DMS53 treated with DMSO at 0.1 percent for 48 hours (cell line): ENCODE data around the gene TSHZ1.
"Not testable (repeated sequence)": the region's sequence is repeated elsewhere in the genome, so short reads cannot be mapped to it uniquely, and the experiment has no call there.

Experiments used
- DNase-seq: peaks from one replicate; lab custom pipeline; 2025; ENCODE audit not compliant: unreplicated experiment; lab: John Stamatoyannopoulos, UW

TSHZ1 gene

GRCh38 chr18:75304678-75305557 lies 94.3 kb downstream of the TSHZ1 start:
- no peak for DNase-seq

GRCh38 chr18:75305984-75306383 lies 95.4 kb downstream of the TSHZ1 start:
- no peak for DNase-seq

- DNase-seq, result no peak
These were observed 96.9 kb downstream of the TSHZ1 start for GRCh38 chr18:75307530-75307929.

- no peak for DNase-seq
These were observed 99.0 kb downstream of the TSHZ1 start for GRCh38 chr18:75309564-75309963.

GRCh38 chr18:75314117-75314516 lies 103.5 kb downstream of the TSHZ1 start:
- no peak for DNase-seq

- DNase-seq, result no peak
These were observed 104.0 kb downstream of the TSHZ1 start for GRCh38 chr18:75314606-75315005.

GRCh38 chr18:75316223-75316622 lies 105.6 kb downstream of the TSHZ1 start:
- DNase-seq, result no peak

- no peak for DNase-seq
These were observed 106.2 kb downstream of the TSHZ1 start for GRCh38 chr18:75316826-75317225.

GRCh38 chr18:75317300-75317699 lies 106.7 kb downstream of the TSHZ1 start:
- DNase-seq, result no peak

- DNase-seq, result no peak
These were observed 107.1 kb downstream of the TSHZ1 start for GRCh38 chr18:75317703-75318102.

- DNase-seq, result no peak
These were observed 109.3 kb downstream of the TSHZ1 start for GRCh38 chr18:75319905-75320304.

- DNase-seq, result no peak
These were observed 109.9 kb downstream of the TSHZ1 start for GRCh38 chr18:75320506-75320905.

GRCh38 chr18:75321431-75321830 lies 110.8 kb downstream of the TSHZ1 start:
- DNase-seq, result no peak

- no peak for DNase-seq
These were observed 111.6 kb downstream of the TSHZ1 start for GRCh38 chr18:75322206-75322605.

GRCh38 chr18:75323821-75324585 lies 113.4 kb downstream of the TSHZ1 start:
- DNase-seq, result no peak

GRCh38 chr18:75324686-75325257 lies 114.2 kb downstream of the TSHZ1 start:
- DNase-seq, result no peak

- not testable (repeated sequence) for DNase-seq
These were observed 119.2 kb downstream of the TSHZ1 start for GRCh38 chr18:75329753-75330152.

GRCh38 chr18:75330308-75330707 lies 119.7 kb downstream of the TSHZ1 start:
- no peak for DNase-seq

GRCh38 chr18:75334869-75335268 lies 124.3 kb downstream of the TSHZ1 start:
- DNase-seq, result no peak

- no peak for DNase-seq
These were observed 124.9 kb downstream of the TSHZ1 start for GRCh38 chr18:75335511-75335910.

GRCh38 chr18:75336767-75337166 lies 126.2 kb downstream of the TSHZ1 start:
- DNase-seq, result no peak

GRCh38 chr18:75337348-75337747 lies 126.8 kb downstream of the TSHZ1 start:
- DNase-seq, result no peak
